K562 (cell line): ENCODE results near the gene RREB1. TPM values are rescaled to one million over a fixed set of nuclear protein-coding genes. Genes with fewer than 3 reads are reported as not detected.
A peak's percentile ranks its signal among the peaks of the same experiment; 100 is the strongest.

Source experiments
- CAMTA2 ChIP-seq: fragments of 250-450 bp; sonication (Bioruptor Pico); conservative IDR thresholded peaks from 2 replicates; pipeline ENCODE4 v1.5.1; 2022
- CHD2 ChIP-seq: IDR thresholded peaks from 2 replicates; pipeline ENCODE4 v1.6.1; 2011; ENCODE audit warnings: low read depth, low read length
- FOXK2 ChIP-seq, 2 experiments: fragments of 450-650 bp; IDR thresholded peaks in 1 of 2; conservative IDR thresholded peaks in 1 of 2; 2 replicates each; pipeline ENCODE4 v1.6.1; 2016; ENCODE audit warnings: low read depth in 2 of 2, mild to moderate bottlenecking in 1 of 2
- GATA2 ChIP-seq: sonication (generic); formaldehyde crosslinking; IDR thresholded peaks from 2 replicates; pipeline ENCODE4 v1.4.0; 2020; ENCODE audit warnings: mild to moderate bottlenecking, missing genetic modification reagents
- HNRNPUL1 ChIP-seq: fragments of 200-400 bp; formaldehyde crosslinking; IDR thresholded peaks from 2 replicates; pipeline ENCODE4 v1.6.1; 2017; ENCODE audit warnings: low read length
- ILK ChIP-seq: fragments of 450-650 bp; IDR thresholded peaks from 2 replicates; pipeline ENCODE4 v1.6.1; 2016; ENCODE audit warnings: missing genetic modification characterization, low read depth, mild to moderate bottlenecking, missing compliant biosample characterization, moderate library complexity, borderline replicate concordance
- KLF13 ChIP-seq: fragments of 450-650 bp; IDR thresholded peaks from 2 replicates; pipeline ENCODE4 v1.6.1; 2016; ENCODE audit warnings: missing genetic modification characterization, low read depth, mild to moderate bottlenecking, missing compliant biosample characterization, moderate library complexity, borderline replicate concordance
- LARP7 ChIP-seq: fragments of 450-650 bp; IDR thresholded peaks from 2 replicates; pipeline ENCODE4 v1.6.1; 2016
- PBX2 ChIP-seq, 2 experiments: IDR thresholded peaks in 1 of 2; conservative IDR thresholded peaks in 1 of 2; 2 replicates each; pipeline ENCODE4 v1.6.1; 2016; ENCODE audit warnings: low read depth in 2 of 2, mild to moderate bottlenecking in 1 of 2, missing compliant biosample characterization in 1 of 2, missing genetic modification characterization in 1 of 2, moderate library complexity in 1 of 2
- PCBP2 ChIP-seq: fragments of 200-400 bp; formaldehyde crosslinking; IDR thresholded peaks from 2 replicates; pipeline ENCODE4 v1.6.1; 2018; ENCODE audit warnings: low read length, low read depth, mild to moderate bottlenecking, moderate library complexity; ENCODE audit not compliant: poor library complexity, severe bottlenecking
- PRPF4 ChIP-seq: fragments of 200-400 bp; formaldehyde crosslinking; IDR thresholded peaks from one replicate; pipeline ENCODE4 v1.6.1; 2017; ENCODE audit warnings: low read length, low read depth, mild to moderate bottlenecking; ENCODE audit not compliant: insufficient read depth, poor library complexity, severe bottlenecking
- PYGO2 ChIP-seq: fragments of 450-650 bp; IDR thresholded peaks from 2 replicates; pipeline ENCODE4 v1.6.1; 2016; ENCODE audit warnings: mild to moderate bottlenecking, missing genetic modification characterization, moderate library complexity, missing compliant biosample characterization
- SMAD4 ChIP-seq: fragments of 250-450 bp; sonication (Bioruptor Pico); conservative IDR thresholded peaks from 2 replicates; pipeline ENCODE4 v1.8.0; 2021; ENCODE audit warnings: inconsistent platforms, mild to moderate bottlenecking, moderate library complexity
- SNIP1 ChIP-seq: fragments of 450-650 bp; IDR thresholded peaks from 2 replicates; pipeline ENCODE4 v1.7.1; 2017; ENCODE audit warnings: low read depth, mild to moderate bottlenecking
- SP1 ChIP-seq: sonication (generic); formaldehyde crosslinking; IDR thresholded peaks from 2 replicates; pipeline ENCODE4 v1.8.1; 2022; ENCODE audit warnings: mild to moderate bottlenecking, missing genetic modification reagents
- TBL1XR1 ChIP-seq, 2 experiments: IDR thresholded peaks; 2 replicates each; pipeline ENCODE4 v1.6.1; 2012; ENCODE audit warnings: improper control_type of control experiment in 2 of 2, low read length in 2 of 2, mild to moderate bottlenecking in 1 of 2
- TOE1 ChIP-seq, 2 experiments: fragments of 450-650 bp in 1 of 2; sonication (generic) in 1 of 2; formaldehyde crosslinking in 1 of 2; IDR thresholded peaks; 2 replicates each; pipeline versions ENCODE4 v1.7.1 to v1.8.0; 2016 to 2022; ENCODE audit warnings: borderline replicate concordance in 2 of 2, mild to moderate bottlenecking in 2 of 2, antibody characterized with exemption in 1 of 2, inconsistent platforms in 1 of 2, low read depth in 1 of 2, missing genetic modification reagents in 1 of 2, moderate library complexity in 1 of 2
- ZNF143 ChIP-seq: sonication (generic); formaldehyde crosslinking; IDR thresholded peaks from 2 replicates; pipeline ENCODE4 v1.9.0; 2022; ENCODE audit warnings: mild to moderate bottlenecking, missing genetic modification reagents
- ZNF592 ChIP-seq: fragments of 450-650 bp; IDR thresholded peaks from 2 replicates; pipeline ENCODE4 v1.6.1; 2017; ENCODE audit warnings: antibody characterized with exemption, mild to moderate bottlenecking
- ZNF740 ChIP-seq, 3 experiments: fragments of 200-800 bp in 1 of 3; sonication (Bioruptor generic) in 1 of 3; sonication (generic) in 1 of 3; formaldehyde crosslinking in 1 of 3; IDR thresholded peaks; 2 replicates each; pipeline versions ENCODE4 v1.6.1 to v1.8.0; 2016 to 2022; ENCODE audit warnings: mild to moderate bottlenecking in 2 of 3, missing compliant biosample characterization in 2 of 3, missing genetic modification characterization in 2 of 3, missing genetic modification reagents in 1 of 3
- polyA plus RNA-seq, 8 experiments: library from polyadenylated mRNA; depleted of rRNA in 4 of 8; stranded (reverse) in 5 of 8; unstranded in 3 of 8; fragments of >200 nt; fragmentation: Nextera tagmentation in 2 of 8; fragmentation: Illumina TruSeq in 1 of 8; extraction: Ambion mirVana in 2 of 8; extraction: Trizol in 1 of 8; gene quantifications; 2 replicates each; pipeline versions ENCODE4 v1.2.1 to v1.2.3, GENCODE V29; 2011 to 2014; ENCODE audit warnings: inconsistent platforms in 1 of 8, missing spikeins in 1 of 8
- total RNA-seq, 7 experiments: library from RNA; depleted of rRNA in 6 of 7; stranded (reverse); fragments of >200 nt in 6 of 7; fragmentation: Illumina TruSeq in 2 of 7; extraction: Trizol in 2 of 7; gene quantifications; 2 replicates each; pipeline versions ENCODE4 v1.2.1 to v1.2.3, GENCODE V29; 2011 to 2021; ENCODE audit warnings: low replicate concordance in 1 of 7

RREB1 gene
- total and polyA plus RNA-seq, 9 of the 15 experiments (the other 6 are each of a cell fraction or from before 2014, with no cell fraction given) = 3.3 to 64.2 (median 19.3) TPM

DNA sequence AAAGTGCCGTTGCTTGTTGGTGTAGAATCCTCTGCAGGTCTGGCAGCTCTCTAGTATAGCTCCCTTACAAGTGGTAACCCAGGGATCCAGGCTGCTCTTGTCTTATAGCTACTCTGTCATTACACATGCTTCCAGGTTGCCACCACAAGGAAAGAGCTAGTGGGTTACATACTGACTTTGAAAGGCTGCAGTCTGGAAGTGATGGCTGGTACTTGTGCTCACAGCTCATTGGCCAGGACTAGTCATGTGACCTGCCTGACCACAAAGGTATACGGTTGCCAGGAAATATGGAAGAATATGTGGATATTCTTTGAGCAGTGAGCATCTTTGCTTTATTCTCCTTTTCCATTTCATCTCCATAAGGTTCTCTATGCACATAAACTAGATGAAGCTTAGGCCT lies 46.0 kb downstream of the RREB1 start (continued):
- TF ChIP-seq ZNF143 (CRISPR knock-in tag) = 0 out of 2 replicates have a peak, but pooled peaks have one; percentile 21
- TF ChIP-seq ILK (tag) = no peak
- TF ChIP-seq PYGO2 (tag) = no peak
- no peak for TF ChIP-seq HNRNPUL1
- TF ChIP-seq TBL1XR1 (IDR thresholded peaks at IDR 0.05; ENCODE audit: low read length in 2 of 2) = no peak
- no peak for TF ChIP-seq KLF13
- TF ChIP-seq PBX2 (CRISPR knock-in tag; IDR thresholded peaks at IDR 0.05; ENCODE audit: low read depth) = no peak
- TF ChIP-seq PBX2 (tag; conservative IDR thresholded peaks at IDR 0.05; ENCODE audit: low read depth) = no peak
- TF ChIP-seq PRPF4 = no peak
- peak; percentile 95 for TF ChIP-seq TOE1 (IDR thresholded peaks at IDR 0.05; ENCODE audit: borderline replicate concordance)
- no peak for TF ChIP-seq TOE1 (CRISPR knock-in tag; IDR thresholded peaks at IDR 0.05; ENCODE audit: borderline replicate concordance, low read depth)
- no peak for TF ChIP-seq CHD2
- TF ChIP-seq ZNF740 (CRISPR knock-in tag; IDR thresholded peaks at IDR 0.05) = no peak
- no peak for TF ChIP-seq ZNF740 (tag; IDR thresholded peaks at IDR 0.05)
- no peak for TF ChIP-seq FOXK2 (conservative IDR thresholded peaks at IDR 0.05 in 1 of 2, IDR thresholded peaks at IDR 0.05 in 1 of 2; ENCODE audit: low read depth in 2 of 2)
- no peak for TF ChIP-seq GATA2
- no peak for TF ChIP-seq PCBP2
- no peak for TF ChIP-seq LARP7
- no peak for TF ChIP-seq SMAD4 (CRISPR knock-in tag)
- TF ChIP-seq SP1 = no peak
- no peak for TF ChIP-seq ZNF592
- no peak for TF ChIP-seq SNIP1
- TF ChIP-seq CAMTA2 = no peak
